Mesothelial cell of epicardium (in vitro differentiated cells): ENCODE results near the gene CBX2. TPM values are rescaled to one million over a fixed set of nuclear protein-coding genes. Genes with fewer than 3 reads are reported as not detected.
A peak's percentile ranks its signal among the peaks of the same experiment; 100 is the strongest.

Experiments
- DNase-seq, 2 experiments: peaks; one replicate each; pipeline ENCODE4 v3.0.0; 2021; ENCODE audit warnings: low spot score in 2 of 2; ENCODE audit not compliant: unreplicated experiment in 2 of 2
- H3K27ac Mint-ChIP-seq: 2 replicates; pipeline ENCODE4 v1.8.0; 2021; ENCODE audit warnings: mixed read lengths
- H3K27me3 Mint-ChIP-seq: 2 replicates; pipeline ENCODE4 v1.8.0; 2021; ENCODE audit warnings: low read depth, mixed read lengths
- H3K36me3 Mint-ChIP-seq: 2 replicates; pipeline ENCODE4 v1.8.0; 2021; ENCODE audit warnings: mixed read lengths
- H3K4me1 Mint-ChIP-seq: 2 replicates; pipeline ENCODE4 v1.8.0; 2021; ENCODE audit warnings: mixed read lengths
- H3K4me3 Mint-ChIP-seq: 2 replicates; pipeline ENCODE4 v1.8.0; 2021; ENCODE audit warnings: mild to moderate bottlenecking, moderate library complexity, mixed read lengths
- H3K9me3 Mint-ChIP-seq: 2 replicates; pipeline ENCODE4 v1.8.0; 2021; ENCODE audit warnings: mixed read lengths
- CTCF ChIP-seq: fragments of 200-600 bp; sonication (generic); IDR thresholded peaks from one replicate; pipeline ENCODE4 v1.5.0; 2021; ENCODE audit warnings: antibody characterized with exemption; ENCODE audit not compliant: unreplicated experiment
- total RNA-seq: library from RNA; stranded (reverse); gene quantifications from 3 replicates; pipeline ENCODE4 v1.2.1, GENCODE V29; 2021

The CBX2 gene
- total RNA-seq, 1 donor from 2014 or later, result 49.7 TPM

- no peak for TF ChIP-seq CTCF
- H3K4me1 Mint-ChIP-seq, result peaks cover 30% of the 10 kb centered on the region
- no peaks in the 10 kb centered on the region for H3K9me3 Mint-ChIP-seq
- peak in 1 of 2 experiments; percentile 77 for DNase-seq
- peaks cover 18% of the 10 kb centered on the region for H3K36me3 Mint-ChIP-seq
- peak overlapping the region; percentile 36 for H3K27ac Mint-ChIP-seq
- H3K27me3 Mint-ChIP-seq, result peaks cover 23% of the 10 kb centered on the region
- peak overlapping the region; percentile 69 for H3K4me3 Mint-ChIP-seq
These were observed 641 bp upstream of the CBX2 start for GRCh38 chr17:79777120-79777893.

- peak overlapping the region; percentile 92 for H3K4me3 Mint-ChIP-seq
- peak overlapping the region; percentile 87 for H3K27ac Mint-ChIP-seq
- peaks cover 25% of the 10 kb centered on the region for H3K36me3 Mint-ChIP-seq
- no peaks in the 10 kb centered on the region for H3K9me3 Mint-ChIP-seq
- H3K4me1 Mint-ChIP-seq, result peaks cover 30% of the 10 kb centered on the region
- peak in 1 of 2 experiments; percentile 77 for DNase-seq
- H3K27me3 Mint-ChIP-seq, result peaks cover 14% of the 10 kb centered on the region
- no peak for TF ChIP-seq CTCF
These were observed 646 bp downstream of the CBX2 start for GRCh38 chr17:79778504-79779083.

- no peak for TF ChIP-seq CTCF
- Mint-ChIP-seq H3K36me3 (peaks cover 26% of the 10 kb centered on the region), H3K4me3 (peak overlapping the region; percentile 92), H3K4me1 (peaks cover 30% of the 10 kb centered on the region), H3K27me3 (peaks cover 9% of the 10 kb centered on the region), H3K9me3 (no peaks in the 10 kb centered on the region), H3K27ac (peak overlapping the region; percentile 87)
- DNase-seq, result no peak
These were observed 1.2 kb downstream of the CBX2 start for GRCh38 chr17:79779084-79779529.

GRCh38 chr17:79779661-79780365 is 1.9 kb downstream of the CBX2 start:
- H3K27ac Mint-ChIP-seq, result no peak overlapping the region
- H3K36me3 Mint-ChIP-seq, result peaks cover 26% of the 10 kb centered on the region
- TF ChIP-seq CTCF, result no peak
- peaks cover 30% of the 10 kb centered on the region for H3K4me1 Mint-ChIP-seq
- peak overlapping the region; percentile 92 for H3K4me3 Mint-ChIP-seq
- no peak for DNase-seq
- peaks cover 2% of the 10 kb centered on the region for H3K27me3 Mint-ChIP-seq
- no peaks in the 10 kb centered on the region for H3K9me3 Mint-ChIP-seq

- Mint-ChIP-seq H3K27ac (no peak overlapping the region), H3K36me3 (peaks cover 30% of the 10 kb centered on the region), H3K4me3 (no peak overlapping the region), H3K9me3 (no peaks in the 10 kb centered on the region), H3K4me1 (peaks cover 28% of the 10 kb centered on the region), H3K27me3 (no peaks in the 10 kb centered on the region)
- DNase-seq, result no peak
- no peak for TF ChIP-seq CTCF
These were observed 3.2 kb downstream of the CBX2 start for GRCh38 chr17:79781012-79781650.
